Thymus (tissue), 11 donors: Measurements from ENCODE around the gene ADAMTS14. TPM values are rescaled to one million over a fixed set of nuclear protein-coding genes. Genes with fewer than 3 reads are reported as not detected.

Source experiments
- DNase-seq, 9 donors: peaks; one replicate each; pipeline ENCODE4 v3.0.0-alpha.2; 2013; ENCODE audit warnings: low spot score in 9 of 9, low read depth in 6 of 9, missing footprints in 1 of 9
- H3K27ac ChIP-seq, 2 donors: one replicate each; pipeline ENCODE4 v1.5.1; 2013; ENCODE audit warnings: control low read depth in 1 of 2, low read depth in 1 of 2, low read length in 1 of 2, mild to moderate bottlenecking in 1 of 2, moderate library complexity in 1 of 2
- H3K27me3 ChIP-seq, 2 donors: one replicate each; pipeline ENCODE4 v1.5.1; 2013; ENCODE audit warnings: low read length in 1 of 2; ENCODE audit not compliant: control insufficient read depth in 2 of 2, insufficient read depth in 1 of 2
- H3K36me3 ChIP-seq, 2 donors: one replicate each; pipeline ENCODE4 v1.5.1; 2013; ENCODE audit warnings: low read length in 1 of 2, mild to moderate bottlenecking in 1 of 2, moderate library complexity in 1 of 2; ENCODE audit not compliant: control insufficient read depth in 2 of 2, insufficient read depth in 2 of 2
- H3K4me1 ChIP-seq, 2 donors: one replicate each; pipeline ENCODE4 v1.5.1; 2013; ENCODE audit warnings: low read length in 2 of 2; ENCODE audit not compliant: control insufficient read depth in 2 of 2, insufficient read depth in 2 of 2
- H3K4me3 ChIP-seq, 2 donors: one replicate each; pipeline ENCODE4 v1.5.1; 2013; ENCODE audit warnings: low read length in 2 of 2, control low read depth in 1 of 2, mild to moderate bottlenecking in 1 of 2
- H3K9me3 ChIP-seq, 2 donors: one replicate each; pipeline ENCODE4 v1.5.1; 2013; ENCODE audit warnings: low read length in 1 of 2, mild to moderate bottlenecking in 1 of 2; ENCODE audit not compliant: control insufficient read depth in 2 of 2, insufficient read depth in 1 of 2
- WGBS: extraction: QIAGEN DNeasy Blood & Tissue Kit; methylation state at CpG from one replicate; pipeline ENCODE4 v1.1.7; 2013; 5-methylcytosine and 5-hydroxymethylcytosine counted together
- polyA plus RNA-seq: library from polyadenylated mRNA; stranded (reverse); fragments of 200-250 nt; gene quantifications from one replicate; pipeline ENCODE4 v1.2.3, GENCODE V29; 2013
- total RNA-seq: library from RNA; stranded (reverse); fragments of 120-200 nt; gene quantifications from one replicate; pipeline ENCODE4 v1.2.4, GENCODE V29; 2013
- donor health status: healthy.

The ADAMTS14 gene
- total and polyA plus RNA-seq, 2 donors = 1.2 to 1.8 TPM

DNA sequence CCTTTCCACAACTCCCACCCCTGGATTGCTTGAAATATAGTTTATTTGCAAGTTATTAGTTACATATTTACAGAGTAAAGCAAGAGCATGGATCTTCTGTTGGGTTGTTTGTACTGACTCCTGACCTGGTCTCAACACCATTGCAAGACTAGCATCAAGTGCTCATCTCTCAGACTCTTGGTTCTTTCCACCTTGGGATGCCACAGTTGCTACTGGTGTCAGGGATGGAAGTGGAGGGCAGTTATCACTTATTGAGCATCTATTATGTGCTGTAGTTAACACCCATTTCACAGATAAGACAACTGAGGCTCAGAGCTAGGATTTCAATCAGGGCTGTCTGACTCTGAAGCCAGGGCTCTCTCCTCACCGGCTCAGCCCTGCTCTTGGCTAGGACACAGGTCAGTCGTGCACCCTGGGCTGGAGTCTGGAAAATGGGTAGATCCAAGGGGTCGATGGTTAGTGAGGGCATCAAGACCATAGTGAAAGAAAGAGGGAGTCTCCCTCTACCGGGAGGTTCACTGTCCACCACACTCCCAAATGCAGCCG is 614 bp upstream of the ADAMTS14 start:
- H3K4me3 ChIP-seq = peak overlapping the region; percentile 34 to 39
- H3K4me1 ChIP-seq = peaks cover 0 to 10% of the 10 kb centered on the region in 2 donors
- DNase-seq = no peak
- H3K27me3 ChIP-seq = peaks cover 21 to 43% of the 10 kb centered on the region in 2 donors
- H3K9me3 ChIP-seq = no peaks in the 10 kb centered on the region
- no peaks in the 10 kb centered on the region for H3K36me3 ChIP-seq
- 21% methylated on average over 5 of the region's 5 CpGs for WGBS
- H3K27ac ChIP-seq = no peak overlapping the region

DNA sequence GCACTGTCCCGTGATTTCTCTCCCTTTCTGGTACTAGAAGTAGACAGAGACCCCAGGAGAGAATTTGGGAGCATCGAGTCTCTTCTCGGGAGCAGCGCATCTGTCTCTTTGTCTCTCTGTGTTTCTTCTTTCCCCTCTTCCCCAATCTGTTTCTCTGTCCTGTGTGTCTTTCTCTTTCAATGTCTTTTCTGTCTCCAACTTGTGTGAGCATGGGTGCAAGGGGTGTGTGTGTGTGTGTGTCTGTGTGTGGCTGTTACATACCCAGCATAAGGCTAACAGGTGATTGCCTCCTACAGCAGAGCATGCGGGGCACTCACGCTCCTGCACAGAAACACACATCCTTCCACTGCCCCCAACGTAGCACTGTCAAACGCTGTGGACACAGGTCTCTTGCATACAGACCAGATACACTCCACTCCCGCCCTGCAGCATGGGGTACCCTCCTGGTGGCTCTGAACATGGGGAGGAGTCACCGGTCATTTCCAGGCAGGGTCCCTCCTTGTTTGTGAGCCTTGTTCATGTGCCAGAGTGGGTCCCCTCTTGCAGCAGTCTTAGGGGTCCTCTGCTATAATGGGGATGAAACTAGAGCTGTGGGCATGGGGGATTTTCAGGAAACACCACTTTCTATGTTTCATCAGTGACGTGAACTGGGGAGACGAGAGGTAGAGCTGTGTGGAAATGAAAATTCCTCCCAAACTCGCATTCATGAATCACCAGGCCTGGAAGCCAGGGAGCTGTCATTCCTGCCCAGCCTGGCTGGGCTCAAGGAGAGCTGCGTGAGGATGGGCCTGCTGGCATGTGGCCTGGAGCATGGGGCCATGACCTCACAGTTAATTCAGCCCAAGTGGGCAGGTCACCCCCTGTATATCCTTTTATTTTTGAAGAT is 980 bp downstream of the ADAMTS14 start:
- no peak overlapping the region for H3K4me3 ChIP-seq
- DNase-seq = no peak
- no peaks in the 10 kb centered on the region for H3K9me3 ChIP-seq
- peaks cover 21 to 43% of the 10 kb centered on the region in 2 donors for H3K27me3 ChIP-seq
- no peaks in the 10 kb centered on the region for H3K36me3 ChIP-seq
- 90% methylated on average over 14 of the region's 14 CpGs for WGBS
- no peak overlapping the region for H3K27ac ChIP-seq
- peaks cover 0 to 10% of the 10 kb centered on the region in 2 donors for H3K4me1 ChIP-seq

DNA sequence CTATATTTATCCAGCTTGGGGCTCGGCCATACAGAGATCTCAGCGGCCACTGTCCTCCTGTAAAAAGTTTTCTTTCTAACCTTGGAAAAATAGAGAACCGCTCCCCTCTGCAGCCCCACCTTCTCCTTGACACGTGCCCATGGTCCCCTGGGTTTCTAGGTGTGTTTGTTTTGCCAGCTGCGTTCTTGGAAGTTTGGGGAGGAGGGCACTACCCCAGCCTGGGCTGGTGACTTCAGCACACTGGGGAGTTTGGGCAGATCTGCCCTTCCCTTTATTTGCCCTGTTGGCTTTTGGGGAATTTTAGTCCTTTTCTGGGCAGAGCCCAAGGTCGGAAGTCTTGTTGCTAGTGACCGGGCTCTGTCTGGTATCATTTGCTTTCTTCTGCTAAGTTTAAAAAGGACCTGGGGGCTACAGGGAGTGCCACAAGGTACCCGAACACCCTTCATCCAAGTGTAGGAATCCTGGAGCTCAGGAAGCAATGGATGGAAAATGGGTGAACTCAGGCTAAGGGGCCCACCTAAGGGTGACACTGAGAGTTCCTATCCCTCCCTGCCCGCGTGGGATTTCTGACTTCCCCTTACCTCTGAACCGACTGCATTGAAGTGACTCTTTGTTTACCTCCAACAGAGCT is 1.7 kb downstream of the ADAMTS14 start:
- Histone ChIP-seq H3K9me3 (no peaks in the 10 kb centered on the region), H3K36me3 (no peaks in the 10 kb centered on the region), H3K4me1 (peaks cover 0 to 10% of the 10 kb centered on the region in 2 donors), H3K27ac (no peak overlapping the region), H3K27me3 (peaks cover 21 to 43% of the 10 kb centered on the region in 2 donors), H3K4me3 (no peak overlapping the region)
- 85% methylated on average over 11 of the region's 11 CpGs for WGBS
- DNase-seq = no peak

DNA sequence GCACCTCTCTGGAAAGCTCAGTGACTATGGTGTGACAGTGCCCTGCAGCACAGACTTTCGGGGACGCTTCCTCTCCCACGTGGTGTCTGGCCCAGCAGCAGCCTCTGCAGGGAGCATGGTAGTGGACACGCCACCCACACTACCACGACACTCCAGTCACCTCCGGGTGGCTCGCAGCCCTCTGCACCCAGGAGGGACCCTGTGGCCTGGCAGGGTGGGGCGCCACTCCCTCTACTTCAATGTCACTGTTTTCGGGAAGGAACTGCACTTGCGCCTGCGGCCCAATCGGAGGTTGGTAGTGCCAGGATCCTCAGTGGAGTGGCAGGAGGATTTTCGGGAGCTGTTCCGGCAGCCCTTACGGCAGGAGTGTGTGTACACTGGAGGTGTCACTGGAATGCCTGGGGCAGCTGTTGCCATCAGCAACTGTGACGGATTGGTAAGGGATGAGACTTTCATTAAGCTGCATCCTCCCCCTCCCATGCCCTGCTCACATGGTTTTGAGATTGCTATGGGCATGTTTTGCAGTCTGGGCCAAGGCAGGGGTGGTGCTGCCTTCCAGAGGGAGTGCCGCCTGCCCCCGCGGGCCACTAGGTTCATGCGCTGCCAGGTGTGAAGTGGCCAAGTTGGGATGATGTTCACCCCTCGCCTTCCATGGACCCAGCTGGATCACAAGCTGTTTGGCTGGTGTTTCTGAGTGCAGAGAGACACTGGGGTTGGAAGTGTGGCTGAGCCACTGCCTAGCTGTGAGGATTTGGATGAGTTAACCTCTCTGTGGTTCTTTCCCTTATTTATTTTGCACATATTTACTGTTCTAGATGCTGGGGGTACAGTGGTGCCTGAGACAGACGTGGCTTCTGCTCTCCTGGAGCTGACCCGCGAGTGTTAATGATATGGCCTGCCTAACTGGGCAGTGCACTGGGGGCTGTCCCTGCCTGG is 2.5 kb downstream of the ADAMTS14 start:
- H3K27me3 ChIP-seq = peaks cover 21 to 42% of the 10 kb centered on the region in 2 donors
- H3K4me1 ChIP-seq = peaks cover 0 to 10% of the 10 kb centered on the region in 2 donors
- no peaks in the 10 kb centered on the region for H3K36me3 ChIP-seq
- no peaks in the 10 kb centered on the region for H3K9me3 ChIP-seq
- no peak overlapping the region for H3K4me3 ChIP-seq
- 97% methylated on average over 24 of the region's 24 CpGs for WGBS
- no peak for DNase-seq
- no peak overlapping the region for H3K27ac ChIP-seq

DNA sequence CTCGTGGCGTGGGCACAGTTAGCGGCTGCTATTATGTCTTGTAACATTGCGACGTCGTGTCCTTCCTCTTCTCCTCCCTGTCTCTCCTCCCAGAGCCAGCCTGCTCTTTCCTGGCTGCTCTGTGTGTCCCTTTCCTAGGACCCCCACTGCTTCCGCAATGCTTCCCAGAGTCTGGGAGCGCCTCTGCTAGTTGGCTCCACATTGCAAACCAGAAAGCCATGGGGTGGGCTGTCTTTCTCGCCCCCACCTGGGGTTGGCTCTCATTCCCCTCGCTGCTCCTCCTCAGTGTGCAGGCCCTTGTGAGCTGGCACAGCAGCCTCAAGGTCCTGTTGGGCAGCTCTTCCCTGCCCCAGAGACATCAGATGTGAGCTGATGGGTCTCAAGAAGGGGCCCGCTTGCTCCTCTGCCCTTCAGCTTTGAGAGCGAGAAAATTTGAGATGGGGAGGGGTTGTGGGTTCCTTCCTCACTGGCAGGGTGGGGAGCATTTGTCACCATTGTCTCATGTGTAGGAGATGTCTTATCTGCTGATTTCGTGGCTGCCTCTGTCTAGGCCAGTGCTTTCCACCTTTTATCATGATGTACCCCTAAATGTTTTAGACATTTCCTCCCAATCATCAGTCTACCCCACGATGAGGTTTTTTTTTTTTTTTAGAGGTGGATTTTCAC is 3.3 kb downstream of the ADAMTS14 start:
- Histone ChIP-seq H3K27me3 (peaks cover 21 to 35% of the 10 kb centered on the region in 2 donors), H3K4me1 (peaks cover 0 to 7% of the 10 kb centered on the region in 2 donors), H3K9me3 (no peaks in the 10 kb centered on the region), H3K4me3 (no peak overlapping the region), H3K36me3 (no peaks in the 10 kb centered on the region), H3K27ac (no peak overlapping the region)
- no peak for DNase-seq
- 84% methylated on average over 14 of the region's 14 CpGs for WGBS

DNA sequence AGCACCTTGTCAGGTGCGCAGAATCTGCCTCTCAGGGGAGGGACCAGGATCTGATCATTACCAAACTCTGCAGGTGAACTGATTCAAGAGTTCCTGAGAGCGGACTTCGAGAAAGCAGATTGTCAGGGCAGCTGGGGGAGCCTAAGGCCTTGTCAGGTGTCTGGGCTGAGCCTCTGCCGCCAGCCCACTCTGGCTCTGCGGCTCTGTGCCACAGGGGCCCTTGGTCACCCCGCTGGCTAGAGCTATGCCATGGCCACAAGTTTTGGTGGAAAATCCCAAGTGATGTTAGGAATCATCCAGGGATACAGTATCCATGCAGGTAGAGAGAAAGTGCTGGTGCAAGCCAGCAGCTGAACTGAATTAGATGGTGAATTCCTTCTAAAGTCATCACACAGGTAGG is 4.2 kb downstream of the ADAMTS14 start:
- DNase-seq = no peak
- H3K4me3 ChIP-seq = no peak overlapping the region
- H3K27me3 ChIP-seq = peaks cover 20 to 28% of the 10 kb centered on the region in 2 donors
- H3K27ac ChIP-seq = no peak overlapping the region
- H3K4me1 ChIP-seq = peaks cover 0 to 5% of the 10 kb centered on the region in 2 donors
- 97% methylated on average over 6 of the region's 6 CpGs for WGBS
- no peaks in the 10 kb centered on the region for H3K36me3 ChIP-seq
- H3K9me3 ChIP-seq = no peaks in the 10 kb centered on the region

DNA sequence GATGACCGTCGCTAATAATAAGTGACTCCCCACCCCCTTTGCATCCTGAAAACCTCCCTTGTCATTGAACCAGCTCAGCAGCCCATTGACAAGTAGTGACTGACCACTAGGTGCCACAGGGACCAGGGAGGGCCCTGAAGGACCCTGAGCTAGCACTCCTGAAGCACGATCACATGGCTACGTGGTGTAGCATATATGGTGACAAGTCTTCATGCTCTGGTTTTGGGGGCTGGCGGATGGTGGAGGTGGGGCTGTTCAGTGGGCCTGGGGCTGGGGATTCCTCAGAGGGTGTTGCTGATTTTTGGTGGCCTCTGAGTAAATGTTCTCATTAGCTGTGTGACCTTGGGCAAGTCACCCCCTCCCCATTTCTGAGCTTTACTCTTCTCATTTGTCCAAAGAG is 4.7 kb downstream of the ADAMTS14 start:
- peaks cover 14 to 23% of the 10 kb centered on the region in 2 donors for H3K27me3 ChIP-seq
- no peak for DNase-seq
- H3K4me1 ChIP-seq = peaks cover 0 to 1% of the 10 kb centered on the region in 2 donors
- no peak overlapping the region for H3K4me3 ChIP-seq
- 91% methylated on average over 5 of the region's 5 CpGs for WGBS
- no peaks in the 10 kb centered on the region for H3K9me3 ChIP-seq
- H3K36me3 ChIP-seq = no peaks in the 10 kb centered on the region
- no peak overlapping the region for H3K27ac ChIP-seq

DNA sequence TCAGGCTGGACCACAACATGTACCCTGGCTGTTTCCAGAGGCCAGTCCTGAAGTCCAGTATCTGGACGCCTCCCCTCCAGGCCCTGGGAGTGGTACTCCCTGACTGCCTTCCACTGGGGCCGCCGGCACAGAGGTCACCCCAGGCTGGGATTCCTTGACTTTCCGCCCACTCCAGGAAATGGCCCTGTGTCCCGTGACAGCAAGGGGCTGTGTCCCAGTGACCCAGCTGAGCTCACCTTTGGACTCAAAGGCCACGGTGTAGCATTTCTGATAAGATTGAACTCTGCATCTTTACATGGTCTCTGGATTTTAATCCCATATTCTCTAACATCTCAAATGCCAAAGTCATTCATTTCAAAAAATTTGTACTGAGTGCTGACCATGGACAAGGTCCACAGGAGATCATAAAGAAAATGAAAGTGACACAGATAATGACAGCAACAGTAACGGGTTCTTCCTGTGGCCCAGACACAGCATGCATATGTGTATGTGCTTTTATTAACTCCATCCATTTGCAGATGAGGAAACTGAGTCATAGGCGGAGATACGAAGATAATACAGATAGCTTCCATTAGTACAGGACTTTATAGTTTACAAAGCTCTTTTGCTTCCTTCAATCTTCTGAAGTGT is 5.4 kb downstream of the ADAMTS14 start:
- H3K4me3 ChIP-seq = no peak overlapping the region
- H3K36me3 ChIP-seq = no peaks in the 10 kb centered on the region
- no peaks in the 10 kb centered on the region for H3K4me1 ChIP-seq
- WGBS = 96% methylated on average over 9 of the region's 9 CpGs
- no peaks in the 10 kb centered on the region for H3K9me3 ChIP-seq
- peaks cover 7 to 19% of the 10 kb centered on the region in 2 donors for H3K27me3 ChIP-seq
- H3K27ac ChIP-seq = no peak overlapping the region
- no peak for DNase-seq
